GM12878 (cell line): ENCODE measurements around the gene OCA2.

Source experiments
- CTCF ChIP-seq, 3 experiments: IDR thresholded peaks in 2 of 3; conservative IDR thresholded peaks in 1 of 3; 2 replicates each; pipeline ENCODE4 v1.5.1; 2011; ENCODE audit warnings: low read depth in 3 of 3, low read length in 3 of 3, mild to moderate bottlenecking in 3 of 3, control low read depth in 2 of 3, moderate library complexity in 2 of 3, inconsistent platforms in 1 of 3, mixed read lengths in 1 of 3; ENCODE audit not compliant: control insufficient read depth in 2 of 3, insufficient read depth in 1 of 3; ENCODE audit errors: extremely low read depth in 1 of 3
- EP300 ChIP-seq, 2 experiments: fragments of 150-350 bp in 1 of 2; IDR thresholded peaks; 2 replicates each; pipeline ENCODE4 v1.6.1; 2011 to 2012; ENCODE audit warnings: low read depth in 2 of 2, low read length in 2 of 2, borderline replicate concordance in 1 of 2, improper control_type of control experiment in 1 of 2, inconsistent platforms in 1 of 2; ENCODE audit not compliant: control insufficient read depth in 1 of 2

- TF ChIP-seq CTCF (IDR thresholded peaks at IDR 0.05 in 2 of 3, conservative IDR thresholded peaks at IDR 0.05 in 1 of 3; ENCODE audit: control insufficient read depth in 2 of 3, extremely low read depth in 1 of 3, insufficient read depth in 1 of 3, low read depth in 3 of 3, low read length in 3 of 3) (no peak), EP300 (IDR thresholded peaks at IDR 0.05; ENCODE audit: borderline replicate concordance in 1 of 2, control insufficient read depth in 1 of 2, low read depth in 2 of 2, low read length in 2 of 2) (no peak)
These were observed 18.7 kb downstream of the OCA2 start for GRCh38 chr15:28080386-28080785.
